ENCODE measurements around the gene LPP. TPM values are rescaled to one million over a fixed set of nuclear protein-coding genes. Genes with fewer than 3 reads are reported as not detected.
A peak's percentile ranks its signal among the peaks of the same experiment; 100 is the strongest.

The LPP gene
- polyA plus RNA-seq, 1 donor (not counting 4 experiments of a cell fraction or from before 2014, with no cell fraction given), result 16.0 TPM

DNA sequence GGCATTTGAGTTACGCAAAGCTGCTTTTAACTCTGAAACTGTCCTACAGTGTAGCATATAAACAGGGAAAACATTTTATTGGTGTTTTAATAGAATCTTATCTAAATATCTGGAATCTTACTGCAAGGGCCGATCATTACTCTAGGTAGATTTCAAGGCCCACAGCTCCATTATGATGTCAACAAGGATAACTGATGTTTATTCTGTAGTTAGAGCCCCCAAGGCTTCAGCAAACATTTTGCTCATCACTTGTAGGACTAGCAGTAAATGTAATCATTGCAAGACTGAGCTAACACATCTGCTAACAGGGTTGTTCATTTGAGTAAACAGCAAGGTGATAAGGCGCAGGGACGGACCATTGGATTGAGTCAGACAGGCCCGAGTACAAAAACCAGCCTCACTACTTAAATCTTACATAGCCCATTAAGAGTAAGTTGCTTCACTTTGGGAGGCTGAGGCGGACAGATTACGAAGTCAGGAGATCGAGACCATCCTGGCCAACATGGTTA is 685.3 kb downstream of the LPP start:
- Histone ChIP-seq H3K9me3 (ENCODE audit: control insufficient read depth, low read depth, low read length) (no peaks in the 10 kb centered on the region), H3K4me2 (ENCODE audit: control insufficient read depth, extremely low read depth, insufficient read depth, low read depth, low read length) (no peak overlapping the region), H3K9me1 (ENCODE audit: control insufficient read depth, extremely low read depth, insufficient read depth, low read length) (no peaks in the 10 kb centered on the region), H3K27me3 (ENCODE audit: control insufficient read depth, extremely low read depth, insufficient read depth, low read length) (no peaks in the 10 kb centered on the region), H2AFZ (ENCODE audit: control insufficient read depth, low read length) (no peak overlapping the region), H3K4me1 (ENCODE audit: control insufficient read depth, extremely low read depth, insufficient read depth, low read length) (peaks cover 2% of the 10 kb centered on the region), H3K79me2 (ENCODE audit: control insufficient read depth, insufficient read depth, low read length) (no peaks in the 10 kb centered on the region), H3K27ac (ENCODE audit: control insufficient read depth, insufficient read depth, low read length) (no peak overlapping the region), H3K36me3 (ENCODE audit: control insufficient read depth in 2 of 2, extremely low read depth in 1 of 2, insufficient read depth in 2 of 2, low read length in 2 of 2) (no peaks in the 10 kb centered on the region), H3K4me3 (ENCODE audit: control insufficient read depth in 2 of 3, extremely low read depth in 1 of 3, insufficient read depth in 2 of 3, low read depth in 1 of 3, low read length in 3 of 3) (no peak overlapping the region), H4K20me1 (ENCODE audit: control insufficient read depth, extremely low read depth, insufficient read depth, low read length) (no peaks in the 10 kb centered on the region), H3K9ac (ENCODE audit: control insufficient read depth, extremely low read depth, insufficient read depth, low read length) (no peak overlapping the region)
- DNase-seq (ENCODE audit: low read depth, low spot score) (no peak), FAIRE-seq (peak; percentile 53)
- dilution Hi-C loops (cut with MboI; ENCODE audit: extremely low pct_ligation_motif_present, low sequenced_read_pairs), result no loop called here
- TF ChIP-seq EZH2 (IDR thresholded peaks at IDR 0.05; ENCODE audit: low read length) (no peak), CTCF (optimal IDR thresholded peaks at IDR 0.05 in 1 of 3, IDR thresholded peaks at IDR 0.05 in 1 of 3, conservative IDR thresholded peaks at IDR 0.05 in 1 of 3; ENCODE audit: extremely low read depth in 1 of 3, insufficient read depth in 2 of 3, low read length in 3 of 3) (no peak)

GRCh38 chr3:188840290-188840689 is 686.3 kb downstream of the LPP start:
- FAIRE-seq, result no peak
- DNase-seq (ENCODE audit: low read depth, low spot score), result no peak
- no peak overlapping the region for H3K4me3 ChIP-seq (ENCODE audit: control insufficient read depth in 2 of 3, extremely low read depth in 1 of 3, insufficient read depth in 2 of 3, low read depth in 1 of 3, low read length in 3 of 3)
- H3K36me3 ChIP-seq (ENCODE audit: control insufficient read depth in 2 of 2, extremely low read depth in 1 of 2, insufficient read depth in 2 of 2, low read length in 2 of 2), result no peaks in the 10 kb centered on the region
- H2AFZ ChIP-seq (ENCODE audit: control insufficient read depth, low read length), result no peak overlapping the region
- no peak for TF ChIP-seq CTCF (optimal IDR thresholded peaks at IDR 0.05 in 1 of 3, IDR thresholded peaks at IDR 0.05 in 1 of 3, conservative IDR thresholded peaks at IDR 0.05 in 1 of 3; ENCODE audit: extremely low read depth in 1 of 3, insufficient read depth in 2 of 3, low read length in 3 of 3)
- TF ChIP-seq EZH2 (IDR thresholded peaks at IDR 0.05; ENCODE audit: low read length), result no peak
- dilution Hi-C loops (cut with MboI; ENCODE audit: extremely low pct_ligation_motif_present, low sequenced_read_pairs), result no loop called here
- no peak overlapping the region for H3K4me2 ChIP-seq (ENCODE audit: control insufficient read depth, extremely low read depth, insufficient read depth, low read depth, low read length)
- H3K4me1 ChIP-seq (ENCODE audit: control insufficient read depth, extremely low read depth, insufficient read depth, low read length), result no peaks in the 10 kb centered on the region
- H3K27ac ChIP-seq (ENCODE audit: control insufficient read depth, insufficient read depth, low read length), result no peak overlapping the region
- no peaks in the 10 kb centered on the region for H3K27me3 ChIP-seq (ENCODE audit: control insufficient read depth, extremely low read depth, insufficient read depth, low read length)
- H4K20me1 ChIP-seq (ENCODE audit: control insufficient read depth, extremely low read depth, insufficient read depth, low read length), result no peaks in the 10 kb centered on the region
- no peaks in the 10 kb centered on the region for H3K9me1 ChIP-seq (ENCODE audit: control insufficient read depth, extremely low read depth, insufficient read depth, low read length)
- no peaks in the 10 kb centered on the region for H3K9me3 ChIP-seq (ENCODE audit: control insufficient read depth, low read depth, low read length)
- no peak overlapping the region for H3K9ac ChIP-seq (ENCODE audit: control insufficient read depth, extremely low read depth, insufficient read depth, low read length)
- no peaks in the 10 kb centered on the region for H3K79me2 ChIP-seq (ENCODE audit: control insufficient read depth, insufficient read depth, low read length)

Measured in keratinocyte (primary cell).